ENCODE measurements around the gene GPR119. TPM values are rescaled to one million over a fixed set of nuclear protein-coding genes. Genes with fewer than 3 reads are reported as not detected.

GPR119 gene
- total RNA-seq, 3 donors from 2014 or later (not counting 1 experiment from before 2014, with no cell fraction given): not detected

DNA sequence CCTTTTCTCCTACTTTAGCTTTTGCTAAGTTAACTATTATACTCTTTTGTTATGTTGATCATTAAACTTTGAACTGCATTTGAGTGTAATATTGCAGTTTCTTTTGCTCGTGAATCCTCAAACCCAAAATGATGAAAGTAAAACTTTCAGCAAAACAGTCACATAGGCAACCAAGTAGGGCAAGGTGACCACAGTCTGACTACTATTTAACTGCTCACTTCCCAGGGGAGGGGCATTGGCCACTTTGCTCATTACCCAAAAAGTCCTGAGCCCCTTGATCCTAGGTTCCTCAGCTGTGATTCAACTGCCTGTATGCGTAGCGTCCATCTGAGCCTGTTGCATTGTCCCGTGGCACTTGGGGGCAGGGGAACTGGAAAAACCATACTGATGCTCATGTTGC lies 33.3 kb upstream of the GPR119 start:
- peaks cover 4 to 27% of the 10 kb centered on the region in 2 donors for H3K27me3 Mint-ChIP-seq (ENCODE audit: low read depth in 2 of 2)
- 95% methylated on average over 3 of the region's 4 CpGs for WGBS (ENCODE audit: insufficient coverage)
- Histone ChIP-seq H3K27ac (ENCODE audit: low read length) (no peak overlapping the region), H3K9me3 (ENCODE audit: control insufficient read depth, insufficient read depth, low read length) (no peaks in the 10 kb centered on the region), H3K4me1 (ENCODE audit: control insufficient read depth, insufficient read depth, low read length) (no peaks in the 10 kb centered on the region), H3K36me3 (ENCODE audit: control insufficient read depth, insufficient read depth, low read length) (peaks cover 2% of the 10 kb centered on the region), H3K4me3 (ENCODE audit: low read length) (no peak overlapping the region), H3K27me3 (ENCODE audit: control insufficient read depth, insufficient read depth, low read length) (no peaks in the 10 kb centered on the region)
- intact Hi-C loops (cut with micrococcal nuclease): no loop called here
- H3K9me3 Mint-ChIP-seq: no peaks in the 10 kb centered on the region
- ATAC-seq (no peak), DNase-seq (no peak)
- H3K4me1 Mint-ChIP-seq: peaks cover 0 to 14% of the 10 kb centered on the region in 2 donors
- TF ChIP-seq, protein P1, sequence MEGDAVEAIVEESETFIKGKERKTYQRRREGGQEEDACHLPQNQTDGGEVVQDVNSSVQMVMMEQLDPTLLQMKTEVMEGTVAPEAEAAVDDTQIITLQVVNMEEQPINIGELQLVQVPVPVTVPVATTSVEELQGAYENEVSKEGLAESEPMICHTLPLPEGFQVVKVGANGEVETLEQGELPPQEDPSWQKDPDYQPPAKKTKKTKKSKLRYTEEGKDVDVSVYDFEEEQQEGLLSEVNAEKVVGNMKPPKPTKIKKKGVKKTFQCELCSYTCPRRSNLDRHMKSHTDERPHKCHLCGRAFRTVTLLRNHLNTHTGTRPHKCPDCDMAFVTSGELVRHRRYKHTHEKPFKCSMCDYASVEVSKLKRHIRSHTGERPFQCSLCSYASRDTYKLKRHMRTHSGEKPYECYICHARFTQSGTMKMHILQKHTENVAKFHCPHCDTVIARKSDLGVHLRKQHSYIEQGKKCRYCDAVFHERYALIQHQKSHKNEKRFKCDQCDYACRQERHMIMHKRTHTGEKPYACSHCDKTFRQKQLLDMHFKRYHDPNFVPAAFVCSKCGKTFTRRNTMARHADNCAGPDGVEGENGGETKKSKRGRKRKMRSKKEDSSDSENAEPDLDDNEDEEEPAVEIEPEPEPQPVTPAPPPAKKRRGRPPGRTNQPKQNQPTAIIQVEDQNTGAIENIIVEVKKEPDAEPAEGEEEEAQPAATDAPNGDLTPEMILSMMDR (IDR thresholded peaks at IDR 0.05): no peak
- no peaks in the 10 kb centered on the region for H3K36me3 Mint-ChIP-seq
- no peak overlapping the region for H3K4me3 Mint-ChIP-seq
- no peak overlapping the region for H3K27ac Mint-ChIP-seq

DNA sequence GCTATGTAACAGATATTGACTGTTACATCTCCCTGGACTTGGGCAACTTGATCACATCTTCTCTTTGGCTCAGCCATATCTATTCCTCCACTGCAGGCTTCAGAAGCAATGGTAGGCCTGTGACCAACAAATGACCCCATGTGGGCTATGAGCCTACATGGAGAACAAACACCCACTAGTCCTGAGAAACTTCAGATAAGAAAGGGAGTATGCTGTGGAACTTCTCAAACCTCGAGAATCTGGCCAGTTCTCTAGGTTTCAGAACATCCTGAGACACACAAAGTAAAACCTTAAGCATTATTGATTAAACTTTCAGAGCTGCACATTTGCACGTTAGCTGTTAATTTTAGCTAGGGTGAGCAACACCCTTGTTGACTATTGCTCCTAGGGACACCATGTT lies 32.6 kb upstream of the GPR119 start:
- 88% methylated on average over 2 of the region's 2 CpGs for WGBS (ENCODE audit: insufficient coverage)
- no peak for DNase-seq
- Mint-ChIP-seq H3K4me3 (no peak overlapping the region), H3K4me1 (peaks cover 0 to 14% of the 10 kb centered on the region in 2 donors), H3K27me3 (ENCODE audit: low read depth in 2 of 2) (peaks cover 0 to 21% of the 10 kb centered on the region in 2 donors), H3K9me3 (no peaks in the 10 kb centered on the region), H3K27ac (no peak overlapping the region), H3K36me3 (no peaks in the 10 kb centered on the region)
- Histone ChIP-seq H3K9me3 (ENCODE audit: control insufficient read depth, insufficient read depth, low read length) (no peaks in the 10 kb centered on the region), H3K27me3 (ENCODE audit: control insufficient read depth, insufficient read depth, low read length) (no peaks in the 10 kb centered on the region), H3K36me3 (ENCODE audit: control insufficient read depth, insufficient read depth, low read length) (peaks cover 2% of the 10 kb centered on the region), H3K4me3 (ENCODE audit: low read length) (no peak overlapping the region), H3K4me1 (ENCODE audit: control insufficient read depth, insufficient read depth, low read length) (no peaks in the 10 kb centered on the region), H3K27ac (ENCODE audit: low read length) (no peak overlapping the region)
- intact Hi-C loops (cut with micrococcal nuclease): no loop called here
- TF ChIP-seq, protein P1 (IDR thresholded peaks at IDR 0.05): no peak
- no peak for ATAC-seq

DNA sequence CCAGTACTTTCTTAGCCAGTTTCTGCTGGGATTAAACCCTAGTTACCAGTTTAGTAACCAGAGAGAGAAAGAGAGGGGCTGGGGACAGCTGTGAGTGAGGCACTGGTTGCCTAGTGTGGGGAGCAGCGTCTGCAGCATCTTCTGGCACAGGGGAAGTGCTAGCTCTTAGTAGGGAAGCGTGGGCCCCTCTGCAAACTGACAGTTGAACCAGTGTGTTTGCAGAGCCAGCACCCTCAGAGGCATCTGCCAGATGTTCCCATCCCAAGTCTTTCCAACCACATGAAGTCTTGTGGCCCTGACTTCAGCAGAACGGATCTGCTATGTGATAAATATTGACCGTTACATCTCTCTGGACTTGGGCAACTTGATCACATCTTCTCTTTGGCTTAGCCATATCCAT lies 31.3 kb upstream of the GPR119 start:
- no peak for DNase-seq

More for the DNA sequence above, 31.3 kb upstream of the GPR119 start:
- no peak overlapping the region for H3K27ac ChIP-seq (ENCODE audit: low read length)
- no peaks in the 10 kb centered on the region for H3K9me3 ChIP-seq (ENCODE audit: control insufficient read depth, insufficient read depth, low read length)
- peaks cover 0 to 14% of the 10 kb centered on the region in 2 donors for H3K4me1 Mint-ChIP-seq
- H3K27ac Mint-ChIP-seq: peak overlapping the region in 1 of 2 donors; percentile 18
- H3K27me3 Mint-ChIP-seq (ENCODE audit: low read depth in 2 of 2): peaks cover 0 to 12% of the 10 kb centered on the region in 2 donors
- no peaks in the 10 kb centered on the region for H3K4me1 ChIP-seq (ENCODE audit: control insufficient read depth, insufficient read depth, low read length)
- H3K4me3 ChIP-seq (ENCODE audit: low read length): no peak overlapping the region
- no peaks in the 10 kb centered on the region for H3K9me3 Mint-ChIP-seq
- H3K4me3 Mint-ChIP-seq: no peak overlapping the region
- WGBS (ENCODE audit: insufficient coverage): 79% methylated on average over 4 of the region's 4 CpGs
- no peaks in the 10 kb centered on the region for H3K36me3 Mint-ChIP-seq
- TF ChIP-seq, protein P1 (IDR thresholded peaks at IDR 0.05): no peak
- peaks cover 2% of the 10 kb centered on the region for H3K36me3 ChIP-seq (ENCODE audit: control insufficient read depth, insufficient read depth, low read length)
- intact Hi-C loops (cut with micrococcal nuclease): no loop called here
- H3K27me3 ChIP-seq (ENCODE audit: control insufficient read depth, insufficient read depth, low read length): no peaks in the 10 kb centered on the region
- no peak for ATAC-seq
